ENCODE measurements around the gene TAF11L10. TPM values are rescaled to one million over a fixed set of nuclear protein-coding genes. Genes with fewer than 3 reads are reported as not detected.
A peak's percentile ranks its signal among the peaks of the same experiment; 100 is the strongest.
"Not testable (repeated sequence)": the region's sequence is repeated elsewhere in the genome, so short reads cannot be mapped to it uniquely, and the experiment has no call there.

Gene TAF11L10
- polyA plus RNA-seq, 3 donors = not detected

DNA sequence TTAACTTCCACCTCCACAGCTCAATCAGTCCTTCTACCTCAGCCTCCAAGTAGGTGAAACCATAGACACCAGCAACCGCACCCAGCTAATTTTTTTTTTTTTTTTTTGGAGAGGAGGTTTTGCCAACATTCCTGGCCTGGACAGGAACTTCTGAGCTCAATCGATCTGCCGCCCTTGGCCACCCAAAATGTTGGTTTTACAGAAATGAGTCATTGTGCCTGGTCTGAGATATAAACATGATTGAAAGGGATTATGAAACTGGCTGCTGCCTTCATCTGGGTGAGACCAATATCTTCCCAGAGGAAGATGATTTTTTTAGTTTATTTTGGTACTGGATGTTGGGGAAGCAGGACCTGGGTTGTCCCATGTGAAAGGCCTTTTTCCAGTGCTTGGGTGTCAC is 21.7 kb upstream of the TAF11L10 start:
- no peak for DNase-seq
- no peaks in the 10 kb centered on the region for H3K79me2 ChIP-seq (ENCODE audit: insufficient read depth, low read length)
- Mint-ChIP-seq H3K9me3 (peaks cover 7 to 21% (median 13%) of the 10 kb centered on the region in 7 donors), H3K36me3 (no peaks in the 10 kb centered on the region), H3K4me1 (no peaks in the 10 kb centered on the region), H3K4me3 (no peak overlapping the region), H3K27me3 (ENCODE audit: low read depth in 3 of 3) (peaks cover 0 to 3% (median 0%) of the 10 kb centered on the region in 3 donors), H3K27ac (no peak overlapping the region)
- intact Hi-C loops (cut with micrococcal nuclease) = no loop called here
- peaks cover 7 to 23% of the 10 kb centered on the region in 2 donors for H3K9me3 ChIP-seq (replicated peaks in 1 of 2; ENCODE audit: control insufficient read depth in 1 of 2, insufficient read depth in 1 of 2, low read length in 2 of 2)
- H3K27me3 ChIP-seq (ENCODE audit: control insufficient read depth in 2 of 2, insufficient read depth in 2 of 2, low read length in 2 of 2) = no peaks in the 10 kb centered on the region
- H3K4me3 ChIP-seq (replicated peaks in 1 of 3; ENCODE audit: low read depth in 2 of 3, low read length in 3 of 3) = no peak overlapping the region
- no peak for TF ChIP-seq CTCF (IDR thresholded peaks at IDR 0.05)
- no peak overlapping the region for H3K9ac ChIP-seq (ENCODE audit: insufficient read depth, low read length, poor library complexity, severe bottlenecking)
- no peaks in the 10 kb centered on the region for H3K36me3 ChIP-seq (replicated peaks in 1 of 2; ENCODE audit: control insufficient read depth in 1 of 2, insufficient read depth in 2 of 2, low read length in 2 of 2)
- no peak overlapping the region for H3K4me2 ChIP-seq (replicated peaks; ENCODE audit: extremely low read depth, low read length, poor library complexity, severe bottlenecking)
- H3K27ac ChIP-seq (ENCODE audit: low read depth in 1 of 2, low read length in 2 of 2) = no peak overlapping the region
- 95% methylated on average over 2 of the region's 3 CpGs for WGBS (ENCODE audit: insufficient coverage)
- H2AFZ ChIP-seq (ENCODE audit: insufficient read depth, low read depth, low read length, poor library complexity, severe bottlenecking) = no peak overlapping the region
- no peaks in the 10 kb centered on the region for H3K4me1 ChIP-seq (ENCODE audit: control insufficient read depth in 1 of 2, insufficient read depth in 2 of 2, low read length in 2 of 2)
- no peaks in the 10 kb centered on the region for H4K20me1 ChIP-seq (ENCODE audit: insufficient read depth, low read length)

DNA sequence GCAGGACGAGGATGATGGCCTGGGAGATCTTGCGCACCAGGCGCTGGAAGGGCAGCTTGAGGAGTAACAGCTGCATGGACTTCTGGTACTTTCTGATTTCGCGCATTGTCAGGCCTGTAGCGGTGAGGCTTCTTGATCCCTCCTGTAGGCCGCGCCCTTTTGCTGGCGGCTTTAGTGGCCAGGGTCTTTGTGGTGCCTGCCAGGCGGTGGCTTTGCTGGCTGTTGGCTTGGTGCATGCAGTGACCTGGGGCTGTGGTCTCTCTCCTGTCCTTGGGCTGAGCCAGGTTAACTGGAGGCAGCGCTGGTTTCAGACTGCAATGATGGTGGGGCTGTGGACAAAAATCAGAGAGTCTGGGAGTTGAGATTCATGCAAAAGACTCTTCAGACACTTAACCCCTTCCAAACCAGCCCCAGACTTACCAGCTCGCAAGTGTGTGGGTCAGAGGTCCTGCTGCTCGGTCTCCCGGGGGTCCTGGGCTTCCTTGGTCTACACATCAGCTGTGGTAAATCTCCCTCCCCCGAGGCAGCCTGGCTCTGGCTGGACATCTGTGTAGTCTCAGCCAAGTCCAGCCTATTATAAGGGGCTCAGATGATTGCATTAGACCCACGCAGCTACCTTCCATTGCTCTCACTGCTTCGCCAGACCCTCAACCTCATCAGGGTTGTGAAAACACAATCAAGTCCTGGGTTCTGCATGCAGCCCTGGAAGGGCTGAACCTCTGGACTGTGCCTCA is 17.4 kb upstream of the TAF11L10 start:
- TF ChIP-seq CTCF (IDR thresholded peaks at IDR 0.05) = no peak
- Mint-ChIP-seq H3K36me3 (no peaks in the 10 kb centered on the region), H3K4me1 (no peaks in the 10 kb centered on the region), H3K27me3 (ENCODE audit: low read depth in 3 of 3) (peaks cover 0 to 2% (median 0%) of the 10 kb centered on the region in 3 donors), H3K27ac (no peak overlapping the region), H3K9me3 (peaks cover 5 to 15% (median 9%) of the 10 kb centered on the region in 7 donors), H3K4me3 (no peak overlapping the region)
- Histone ChIP-seq H3K9me3 (replicated peaks in 1 of 2; ENCODE audit: control insufficient read depth in 1 of 2, insufficient read depth in 1 of 2, low read length in 2 of 2) (peaks cover 0 to 13% of the 10 kb centered on the region in 2 donors), H4K20me1 (ENCODE audit: insufficient read depth, low read length) (no peaks in the 10 kb centered on the region), H3K27ac (ENCODE audit: low read depth in 1 of 2, low read length in 2 of 2) (no peak overlapping the region), H2AFZ (ENCODE audit: insufficient read depth, low read depth, low read length, poor library complexity, severe bottlenecking) (no peak overlapping the region), H3K4me2 (replicated peaks; ENCODE audit: extremely low read depth, low read length, poor library complexity, severe bottlenecking) (no peak overlapping the region), H3K9ac (ENCODE audit: insufficient read depth, low read length, poor library complexity, severe bottlenecking) (no peak overlapping the region), H3K27me3 (ENCODE audit: control insufficient read depth in 2 of 2, insufficient read depth in 2 of 2, low read length in 2 of 2) (no peaks in the 10 kb centered on the region), H3K36me3 (replicated peaks in 1 of 2; ENCODE audit: control insufficient read depth in 1 of 2, insufficient read depth in 2 of 2, low read length in 2 of 2) (no peaks in the 10 kb centered on the region), H3K4me3 (replicated peaks in 1 of 3; ENCODE audit: low read depth in 2 of 3, low read length in 3 of 3) (no peak overlapping the region), H3K79me2 (ENCODE audit: insufficient read depth, low read length) (no peaks in the 10 kb centered on the region), H3K4me1 (ENCODE audit: control insufficient read depth in 1 of 2, insufficient read depth in 2 of 2, low read length in 2 of 2) (no peaks in the 10 kb centered on the region)
- no peak for DNase-seq
- intact Hi-C loops (cut with micrococcal nuclease) = no loop called here
- WGBS (ENCODE audit: insufficient coverage) = 94% methylated on average over 13 of the region's 17 CpGs

DNA sequence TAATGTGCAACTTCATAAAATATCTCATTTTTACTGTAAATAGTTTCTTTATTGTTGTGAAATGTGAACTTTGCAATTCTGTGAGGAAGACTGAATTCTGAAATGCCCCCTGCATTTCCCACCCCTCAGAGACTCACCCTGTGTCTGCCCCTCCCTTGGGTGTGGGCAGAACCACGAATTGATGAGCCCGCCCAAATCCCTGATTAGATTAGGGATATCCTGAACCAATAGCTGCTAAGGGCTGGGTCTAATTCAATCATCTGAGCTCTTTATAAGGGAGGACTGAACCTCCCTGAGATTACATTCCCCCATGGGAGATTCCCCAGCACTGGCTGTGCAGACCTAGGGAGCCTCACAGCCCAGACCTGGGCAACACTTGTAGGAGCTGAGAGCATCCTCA is 12.5 kb upstream of the TAF11L10 start, which contains the start of gene TAF11L12:
Gene TAF11L12 (plus strand): TSS at position 301 of the 400 bp plus-strand sequence.
- H3K79me2 ChIP-seq (ENCODE audit: insufficient read depth, low read length); H3K9ac ChIP-seq (ENCODE audit: insufficient read depth, low read length, poor library complexity, severe bottlenecking); H3K4me1 Mint-ChIP-seq; H3K27ac ChIP-seq (ENCODE audit: low read depth in 1 of 2, low read length in 2 of 2); DNase-seq; H2AFZ ChIP-seq (ENCODE audit: insufficient read depth, low read depth, low read length, poor library complexity, severe bottlenecking); H3K27me3 ChIP-seq (ENCODE audit: control insufficient read depth in 2 of 2, insufficient read depth in 2 of 2, low read length in 2 of 2); H3K27me3 Mint-ChIP-seq (ENCODE audit: low read depth in 3 of 3); H3K4me1 ChIP-seq (ENCODE audit: control insufficient read depth in 1 of 2, insufficient read depth in 2 of 2, low read length in 2 of 2); H3K36me3 ChIP-seq (replicated peaks in 1 of 2; ENCODE audit: control insufficient read depth in 1 of 2, insufficient read depth in 2 of 2, low read length in 2 of 2); H3K4me3 ChIP-seq (replicated peaks in 1 of 3; ENCODE audit: low read depth in 2 of 3, low read length in 3 of 3); intact Hi-C loops (cut with micrococcal nuclease); H3K36me3 Mint-ChIP-seq; H4K20me1 ChIP-seq (ENCODE audit: insufficient read depth, low read length); H3K4me2 ChIP-seq (replicated peaks; ENCODE audit: extremely low read depth, low read length, poor library complexity, severe bottlenecking); H3K4me3 Mint-ChIP-seq: not testable (repeated sequence)
- peaks cover 0 to 12% of the 10 kb centered on the region in 2 donors for H3K9me3 ChIP-seq (replicated peaks in 1 of 2; ENCODE audit: control insufficient read depth in 1 of 2, insufficient read depth in 1 of 2, low read length in 2 of 2)
- WGBS (ENCODE audit: insufficient coverage) = no CpG with 5 or more reads among the region's 2 CpGs
- Mint-ChIP-seq H3K27ac (peak within 1 kb of the TSS in 1 of 7 donors; percentile 20), H3K9me3 (peaks cover 3 to 19% (median 10%) of the 10 kb centered on the region in 7 donors)

Data from CD14-positive monocyte (primary cell).